H54 (cell line): ENCODE data around the gene TMF1.

Experiments used
- DNase-seq: peaks from one replicate; pipeline ENCODE4 v3.0.0; 2011; ENCODE audit warnings: low spot score, mixed read lengths; ENCODE audit not compliant: insufficient read length
- FAIRE-seq: peaks from 3 replicates; lab custom pipeline; 2011; peaks lifted over from hg19 to GRCh38; lab: Jason Lieb, UNC
- POLR2A ChIP-seq: IDR thresholded peaks from 2 replicates; pipeline ENCODE4 v1.6.1; 2011; ENCODE audit warnings: low read depth, mild to moderate bottlenecking, low read length

The TMF1 gene

GRCh38 chr3:69013253-69014021 is 38.7 kb downstream of the TMF1 start, which contains the start of gene EOGT:
Gene EOGT, minus strand, starts transcription at chr3:69013684. Its CDS starts 3,838 bp downstream, at chr3:69009846.
- DNase-seq = peak; percentile 77

GRCh38 chr3:69012800-69013252 is 39.3 kb downstream of the TMF1 start:
- 0 out of 2 replicates have a peak, but pooled peaks have one; percentile 19 for TF ChIP-seq POLR2A
- DNase-seq = peak; percentile 57
- no peak for FAIRE-seq

More at GRCh38 chr3:69013253-69014021, 38.7 kb downstream of the TMF1 start, which contains the start of gene EOGT:
- peak; percentile 39 for TF ChIP-seq POLR2A
- no peak for FAIRE-seq

- TF ChIP-seq POLR2A = no peak
- no peak for FAIRE-seq
- no peak for DNase-seq
Measured at GRCh38 chr3:69012100-69012799, 39.9 kb downstream of the TMF1 start.

- DNase-seq = no peak
- TF ChIP-seq POLR2A = no peak
- FAIRE-seq = no peak
Measured at GRCh38 chr3:69011096-69011730, 40.9 kb downstream of the TMF1 start.

GRCh38 chr3:69009559-69010410 is 42.3 kb downstream of the TMF1 start:
- no peak for DNase-seq
- no peak for FAIRE-seq
- TF ChIP-seq POLR2A = no peak

GRCh38 chr3:69008980-69009379 is 43.2 kb downstream of the TMF1 start:
- no peak for TF ChIP-seq POLR2A
- DNase-seq = no peak
- no peak for FAIRE-seq

- no peak for FAIRE-seq
- TF ChIP-seq POLR2A = no peak
- DNase-seq = no peak
Measured at GRCh38 chr3:69005791-69006482, 46.2 kb downstream of the TMF1 start.

- FAIRE-seq = no peak
Measured at GRCh38 chr3:69005071-69005790, 46.9 kb downstream of the TMF1 start.

GRCh38 chr3:69004138-69004537 is 48.0 kb downstream of the TMF1 start:
- DNase-seq = no peak
- FAIRE-seq = no peak
- TF ChIP-seq POLR2A = no peak

More at GRCh38 chr3:69005071-69005790, 46.9 kb downstream of the TMF1 start:
- TF ChIP-seq POLR2A = no peak
- DNase-seq = no peak

GRCh38 chr3:68999605-69000004 is 52.5 kb downstream of the TMF1 start:
- no peak for DNase-seq
- TF ChIP-seq POLR2A = no peak
- FAIRE-seq = no peak

- FAIRE-seq (no peak), DNase-seq (no peak)
- TF ChIP-seq POLR2A = no peak
Measured at GRCh38 chr3:68999158-68999557, 53.0 kb downstream of the TMF1 start.

- TF ChIP-seq POLR2A = no peak
- no peak for FAIRE-seq
- no peak for DNase-seq
Measured at GRCh38 chr3:68997887-68998286, 54.2 kb downstream of the TMF1 start.
